Lung (tissue), 12 donors: ENCODE results near the gene SIRPB2. TPM values are rescaled to one million over a fixed set of nuclear protein-coding genes. Genes with fewer than 3 reads are reported as not detected.

Source experiments
- ATAC-seq: fragments of 200-7000 bp; cut with Tn5 transposase; one replicate; pipeline ENCODE4 v1.9.1; 2020; ENCODE audit warnings: moderate number of reproducible peaks; ENCODE audit not compliant: insufficient read depth, low FRiP score
- DNase-seq, 3 donors: peaks; one replicate each; pipeline ENCODE4 v3.0.0-alpha.2; 2013 to 2017
- H3K27ac ChIP-seq, 2 donors: one replicate each; pipeline ENCODE4 v1.5.1; 2013; ENCODE audit warnings: mild to moderate bottlenecking in 2 of 2, moderate library complexity in 2 of 2, control low read depth in 1 of 2, inconsistent platforms in 1 of 2, low read depth in 1 of 2, low read length in 1 of 2
- H3K27me3 ChIP-seq, 3 donors: one replicate each; pipeline ENCODE4 v1.5.1; 2013; ENCODE audit warnings: low read length in 2 of 3; ENCODE audit not compliant: control insufficient read depth in 3 of 3, insufficient read depth in 3 of 3
- H3K36me3 ChIP-seq, 4 donors: one replicate each; pipeline ENCODE4 v1.5.1; 2013; ENCODE audit warnings: low read length in 4 of 4, mild to moderate bottlenecking in 1 of 4, moderate library complexity in 1 of 4; ENCODE audit not compliant: control insufficient read depth in 4 of 4, insufficient read depth in 4 of 4
- H3K4me1 ChIP-seq, 5 donors: one replicate each; pipeline ENCODE4 v1.5.1; 2013; ENCODE audit warnings: low read length in 5 of 5, mild to moderate bottlenecking in 2 of 5, moderate library complexity in 1 of 5; ENCODE audit not compliant: control insufficient read depth in 5 of 5, insufficient read depth in 5 of 5
- H3K4me3 ChIP-seq: one replicate; pipeline ENCODE4 v1.5.1; 2013; ENCODE audit warnings: mild to moderate bottlenecking, control low read depth, moderate library complexity
- H3K9ac ChIP-seq, 2 donors: one replicate each; pipeline ENCODE4 v1.5.1; 2013; ENCODE audit warnings: low read length in 2 of 2, control low read depth in 1 of 2; ENCODE audit not compliant: insufficient read depth in 1 of 2
- H3K9me3 ChIP-seq, 4 donors: one replicate each; pipeline ENCODE4 v1.5.1; 2013; ENCODE audit warnings: low read length in 3 of 4, mild to moderate bottlenecking in 1 of 4, moderate library complexity in 1 of 4; ENCODE audit not compliant: control insufficient read depth in 4 of 4, insufficient read depth in 3 of 4
- WGBS, 2 donors: extraction: QIAGEN DNeasy Blood & Tissue Kit; methylation state at CpG; one replicate each; pipeline ENCODE4 v1.1.7; 2013; 5-methylcytosine and 5-hydroxymethylcytosine counted together
- polyA plus RNA-seq, 2 donors: library from polyadenylated mRNA; stranded (reverse); fragments of 200-250 nt; gene quantifications; one replicate each; pipeline ENCODE4 v1.2.1, GENCODE V29; 2013
- total RNA-seq, 2 donors: library from RNA; depleted of rRNA in 1 of 2; stranded (reverse); fragments of >200 nt in 1 of 2; gene quantifications; one replicate each; pipeline ENCODE4 v1.2.1, GENCODE V29; 2014 to 2021
- TF ChIP-seq, protein P1 (sequence below): IDR thresholded peaks from 2 replicates; pipeline ENCODE4 v1.5.1; 2012; ENCODE audit warnings: mild to moderate bottlenecking; ENCODE audit errors: control extremely low read depth, extremely low read depth
- donor health status: control.
- donor health status: control.
- donor health status: Bipolar disorder and iron deficiency.
- donor health status: healthy.
- donor health status: DM: yes; HTN: yes; CAD: no.

Gene SIRPB2
- total and polyA plus RNA-seq, 4 donors = 3.9 to 30.9 (median 11.6) TPM

DNA sequence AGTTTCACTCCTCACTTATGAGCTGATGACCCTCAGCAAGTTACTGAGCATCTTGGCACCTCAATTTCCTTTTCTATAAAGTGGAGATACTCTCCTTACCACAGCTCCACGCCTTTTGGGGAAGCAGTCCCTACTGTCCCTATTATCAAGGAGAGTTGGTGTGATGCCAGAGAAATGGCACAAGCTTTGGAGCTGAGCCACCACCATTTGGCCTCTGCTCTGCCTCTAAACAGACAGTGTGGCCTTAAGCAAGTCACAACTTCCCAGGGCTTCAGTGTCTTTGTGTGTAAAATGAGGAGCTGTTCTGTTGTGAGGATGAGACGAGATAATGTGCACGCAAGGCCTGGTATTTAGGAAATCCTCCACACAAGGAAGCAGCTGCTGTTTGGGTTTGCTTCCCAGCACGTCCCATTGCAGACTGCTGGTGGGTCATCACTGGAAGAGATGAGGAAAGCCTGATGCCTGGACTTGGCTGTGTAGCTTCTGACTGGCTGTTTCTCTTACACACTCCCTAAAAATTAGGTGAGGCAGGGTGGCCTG is 43.1 kb downstream of the SIRPB2 start:
- H3K4me1 ChIP-seq = no peaks in the 10 kb centered on the region
- H3K9me3 ChIP-seq = peaks cover 4 to 20% (median 12%) of the 10 kb centered on the region in 4 donors
- H3K27me3 ChIP-seq = no peaks in the 10 kb centered on the region
- peaks cover 69 to 80% (median 71%) of the 10 kb centered on the region in 4 donors for H3K36me3 ChIP-seq
- 82 to 93% methylated on average over 4 of the region's 4 CpGs for WGBS, 2 donors
- ATAC-seq (no peak), DNase-seq (no peak)
- no peak overlapping the region for H3K27ac ChIP-seq
- H3K4me3 ChIP-seq = no peak overlapping the region
- TF ChIP-seq, protein P1, sequence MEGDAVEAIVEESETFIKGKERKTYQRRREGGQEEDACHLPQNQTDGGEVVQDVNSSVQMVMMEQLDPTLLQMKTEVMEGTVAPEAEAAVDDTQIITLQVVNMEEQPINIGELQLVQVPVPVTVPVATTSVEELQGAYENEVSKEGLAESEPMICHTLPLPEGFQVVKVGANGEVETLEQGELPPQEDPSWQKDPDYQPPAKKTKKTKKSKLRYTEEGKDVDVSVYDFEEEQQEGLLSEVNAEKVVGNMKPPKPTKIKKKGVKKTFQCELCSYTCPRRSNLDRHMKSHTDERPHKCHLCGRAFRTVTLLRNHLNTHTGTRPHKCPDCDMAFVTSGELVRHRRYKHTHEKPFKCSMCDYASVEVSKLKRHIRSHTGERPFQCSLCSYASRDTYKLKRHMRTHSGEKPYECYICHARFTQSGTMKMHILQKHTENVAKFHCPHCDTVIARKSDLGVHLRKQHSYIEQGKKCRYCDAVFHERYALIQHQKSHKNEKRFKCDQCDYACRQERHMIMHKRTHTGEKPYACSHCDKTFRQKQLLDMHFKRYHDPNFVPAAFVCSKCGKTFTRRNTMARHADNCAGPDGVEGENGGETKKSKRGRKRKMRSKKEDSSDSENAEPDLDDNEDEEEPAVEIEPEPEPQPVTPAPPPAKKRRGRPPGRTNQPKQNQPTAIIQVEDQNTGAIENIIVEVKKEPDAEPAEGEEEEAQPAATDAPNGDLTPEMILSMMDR = no peak
- H3K9ac ChIP-seq = no peak overlapping the region

- ATAC-seq (no peak), DNase-seq (no peak)
- H3K36me3 ChIP-seq = peaks cover 57 to 73% (median 68%) of the 10 kb centered on the region in 4 donors
- no peak overlapping the region for H3K27ac ChIP-seq
- no peak overlapping the region for H3K9ac ChIP-seq
- 98 to 100% methylated on average over 1 of the region's 1 CpG for WGBS, 2 donors
- TF ChIP-seq, protein P1 = no peak
- H3K4me1 ChIP-seq = no peaks in the 10 kb centered on the region
- peaks cover 4 to 9% (median 6%) of the 10 kb centered on the region in 4 donors for H3K9me3 ChIP-seq
- H3K4me3 ChIP-seq = no peak overlapping the region
- no peaks in the 10 kb centered on the region for H3K27me3 ChIP-seq
Measured at GRCh38 chr20:1446536-1446935, 44.7 kb downstream of the SIRPB2 start.

DNA sequence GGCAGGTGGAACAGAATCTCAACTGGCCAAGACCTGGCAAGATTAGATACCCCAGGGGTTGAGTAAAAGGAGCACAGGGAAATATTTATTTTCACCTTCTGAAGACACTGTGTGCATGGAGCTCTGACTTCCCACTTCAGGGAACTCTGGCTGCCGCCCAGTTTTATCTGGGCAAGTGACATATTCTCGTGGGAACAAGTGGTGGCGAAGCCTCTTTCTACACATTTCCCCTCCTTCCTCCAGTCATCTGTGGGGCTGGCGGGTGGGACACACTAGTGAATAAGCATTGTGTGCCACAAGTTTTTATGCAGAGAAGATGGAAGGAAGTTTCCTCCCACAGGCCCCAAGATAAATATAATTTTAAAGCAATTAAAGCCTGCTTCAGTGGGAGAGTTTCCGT is 48.1 kb downstream of the SIRPB2 start:
- no peak for DNase-seq
- no peak for ATAC-seq
- no peaks in the 10 kb centered on the region for H3K9me3 ChIP-seq
- TF ChIP-seq, protein P1 = no peak
- no peak overlapping the region for H3K9ac ChIP-seq
- H3K27me3 ChIP-seq = no peaks in the 10 kb centered on the region
- no peak overlapping the region for H3K4me3 ChIP-seq
- WGBS, 2 donors = 68 to 77% methylated on average over 5 of the region's 5 CpGs
- H3K4me1 ChIP-seq = no peaks in the 10 kb centered on the region
- H3K27ac ChIP-seq = no peak overlapping the region
- H3K36me3 ChIP-seq = peaks cover 31 to 61% (median 49%) of the 10 kb centered on the region in 4 donors

- Histone ChIP-seq H3K27ac (no peak overlapping the region), H3K9ac (no peak overlapping the region), H3K4me3 (no peak overlapping the region), H3K27me3 (no peaks in the 10 kb centered on the region), H3K4me1 (no peaks in the 10 kb centered on the region), H3K36me3 (peaks cover 31 to 58% (median 41%) of the 10 kb centered on the region in 4 donors), H3K9me3 (no peaks in the 10 kb centered on the region)
- TF ChIP-seq, protein P1 = no peak
- WGBS, 2 donors = 88 to 93% methylated on average over 2 of the region's 2 CpGs
- ATAC-seq = no peak
- no peak for DNase-seq
Measured at GRCh38 chr20:1442304-1442703, 48.9 kb downstream of the SIRPB2 start.
